B cell (primary cell): ENCODE data around the gene AIF1. TPM values are rescaled to one million over a fixed set of nuclear protein-coding genes. Genes with fewer than 3 reads are reported as not detected.

ENCODE experiments used
- ATAC-seq: fragments of 200-7000 bp; cut with Tn5 transposase; one replicate; pipeline ENCODE4 v1.10.0; 2021; ENCODE audit warnings: low read depth, mild to moderate bottlenecking, moderate number of reproducible peaks, moderate library complexity
- CTCF ChIA-PET: fragments of 350-600 bp; sonication (Branson Sonifier 250); formaldehyde crosslinking; loops from one replicate; lab custom pipeline; 2021; ENCODE audit warnings: antibody characterized with exemption, inconsistent platforms; lab: Charles Lee
- POLR2A ChIA-PET: fragments of 350-600 bp; sonication (Branson Sonifier 250); formaldehyde crosslinking; loops from one replicate; lab custom pipeline; 2021; ENCODE audit warnings: antibody characterized with exemption; lab: Charles Lee
- DNase-seq: peaks from one replicate; pipeline ENCODE4 v3.0.0; 2013
- H2AFZ ChIP-seq: 2 replicates; pipeline ENCODE4 v1.6.1; 2012; ENCODE audit warnings: mild to moderate bottlenecking, low read depth, low read length; ENCODE audit not compliant: insufficient read depth, poor library complexity, severe bottlenecking
- H3K27ac ChIP-seq, 2 donors: 1 replicate in 1 of 2; 2 replicates in 1 of 2; pipeline ENCODE4 v1.5.1; 2012 to 2013; ENCODE audit warnings: low read length in 2 of 2, mild to moderate bottlenecking in 2 of 2, moderate library complexity in 1 of 2
- H3K27me3 ChIP-seq, 4 experiments: fragments of 200-600 bp in 1 of 4; sonication (generic) in 1 of 4; replicated peaks in 1 of 4; 1 replicate in 2 of 4; 2 replicates in 2 of 4; pipeline versions ENCODE4 v1.6.1 to v1.7.0; 2013 to 2016; ENCODE audit warnings: low read length in 3 of 4, mild to moderate bottlenecking in 2 of 4, mixed read lengths in 1 of 4, moderate library complexity in 1 of 4; ENCODE audit not compliant: insufficient read depth in 4 of 4, control insufficient read depth in 3 of 4; ENCODE audit errors: control extremely low read depth in 1 of 4
- H3K36me3 ChIP-seq, 2 experiments: replicated peaks in 1 of 2; 1 replicate in 1 of 2; 2 replicates in 1 of 2; pipeline versions ENCODE4 v1.6.1 to v1.7.1; 2013; ENCODE audit warnings: low read length in 1 of 2; ENCODE audit not compliant: insufficient read depth in 2 of 2, control insufficient read depth in 1 of 2; ENCODE audit errors: control extremely low read depth in 1 of 2, extremely low read depth in 1 of 2
- H3K4me1 ChIP-seq, 2 donors: fragments of 200-600 bp in 1 of 2; sonication (generic) in 1 of 2; 1 replicate in 1 of 2; 2 replicates in 1 of 2; pipeline versions ENCODE4 v1.5.1 to v1.6.1; 2013 to 2017; ENCODE audit warnings: low read length in 2 of 2; ENCODE audit not compliant: control insufficient read depth in 2 of 2, insufficient read depth in 2 of 2
- H3K4me2 ChIP-seq: replicated peaks from 2 replicates; pipeline ENCODE3; 2012; ENCODE audit warnings: mild to moderate bottlenecking, low read depth, low read length; ENCODE audit not compliant: poor library complexity, severe bottlenecking
- H3K4me3 ChIP-seq, 5 experiments: fragments of 200-600 bp in 1 of 5; sonication (generic) in 1 of 5; 1 replicate in 3 of 5; 2 replicates in 2 of 5; pipeline versions ENCODE4 v1.5.1 to v1.7.0; 2011 to 2016; ENCODE audit warnings: low read length in 4 of 5, mild to moderate bottlenecking in 4 of 5, low read depth in 2 of 5, control low read depth in 1 of 5, moderate library complexity in 1 of 5; ENCODE audit not compliant: insufficient read depth in 1 of 5; ENCODE audit errors: control extremely low read depth in 1 of 5, extremely low read depth in 1 of 5
- H3K79me2 ChIP-seq: fragments of 200-600 bp; sonication (generic); one replicate; pipeline ENCODE4 v1.6.0; 2016; ENCODE audit warnings: low read length; ENCODE audit not compliant: control insufficient read depth, insufficient read depth
- H3K9ac ChIP-seq: fragments of 200-600 bp; sonication (generic); 2 replicates; pipeline ENCODE4 v1.6.1; 2017; ENCODE audit warnings: mild to moderate bottlenecking, low read length, moderate library complexity
- H3K9me3 ChIP-seq, 3 donors: one replicate each; pipeline versions ENCODE4 v1.6.1 to v1.7.1; 2013; ENCODE audit warnings: low read length in 2 of 3; ENCODE audit not compliant: control insufficient read depth in 2 of 3, insufficient read depth in 1 of 3; ENCODE audit errors: control extremely low read depth in 1 of 3
- H4K20me1 ChIP-seq: 2 replicates; pipeline ENCODE4 v1.6.0; 2012; ENCODE audit warnings: mild to moderate bottlenecking, low read length; ENCODE audit not compliant: insufficient read depth, control insufficient read depth, poor library complexity, severe bottlenecking
- H3K27ac Mint-ChIP-seq: one replicate; pipeline ENCODE4 v1.8.0; 2021; ENCODE audit warnings: mixed read lengths
- H3K27me3 Mint-ChIP-seq: one replicate; pipeline ENCODE4 v1.8.0; 2021; ENCODE audit warnings: mixed read lengths
- H3K4me1 Mint-ChIP-seq: one replicate; pipeline ENCODE4 v1.8.0; 2021; ENCODE audit warnings: mixed read lengths
- H3K4me3 Mint-ChIP-seq: one replicate; pipeline ENCODE4 v1.8.0; 2021; ENCODE audit warnings: mixed read lengths
- H3K9me3 Mint-ChIP-seq: one replicate; pipeline ENCODE4 v1.8.0; 2022; ENCODE audit warnings: mixed read lengths; ENCODE audit not compliant: insufficient read depth
- CTCF ChIP-seq: fragments of 200-600 bp; IDR thresholded peaks from one replicate; pipeline ENCODE4 v1.8.0; 2022; ENCODE audit warnings: antibody characterized with exemption, mild to moderate bottlenecking
- EZH2 ChIP-seq: IDR thresholded peaks from 2 replicates; pipeline ENCODE4 v1.6.1; 2012; ENCODE audit warnings: borderline replicate concordance, low read depth, mild to moderate bottlenecking, moderate library complexity, low read length; ENCODE audit not compliant: insufficient read depth, poor library complexity, severe bottlenecking
- WGBS: methylation state at CpG from one replicate; pipeline ENCODE4 v1.1.5; 2013; ENCODE audit warnings: missing lambda C conversion rate; ENCODE audit not compliant: insufficient coverage; 5-methylcytosine and 5-hydroxymethylcytosine counted together
- intact Hi-C: fragments of 100-400 bp; cut with micrococcal nuclease; formaldehyde crosslinking; loops from one replicate; pipeline ENCODE4 v1.10.0; 2022
- polyA plus RNA-seq: library from polyadenylated mRNA; depleted of rRNA; stranded (reverse); fragments of >200 nt; gene quantifications from 2 replicates; pipeline ENCODE4 v1.2.3, GENCODE V29; 2012
- total RNA-seq, 2 donors: library from RNA; stranded (reverse); fragments of 120-200 nt in 1 of 2; gene quantifications; 1 replicate in 1 of 2; 2 replicates in 1 of 2; pipeline versions ENCODE4 v1.2.3 to v1.2.4, GENCODE V29; 2013 to 2022

The AIF1 gene
- total and polyA plus RNA-seq, 2 donors (not counting 1 experiment from before 2014, with no cell fraction given) = 1.3 to 7.5 TPM

DNA sequence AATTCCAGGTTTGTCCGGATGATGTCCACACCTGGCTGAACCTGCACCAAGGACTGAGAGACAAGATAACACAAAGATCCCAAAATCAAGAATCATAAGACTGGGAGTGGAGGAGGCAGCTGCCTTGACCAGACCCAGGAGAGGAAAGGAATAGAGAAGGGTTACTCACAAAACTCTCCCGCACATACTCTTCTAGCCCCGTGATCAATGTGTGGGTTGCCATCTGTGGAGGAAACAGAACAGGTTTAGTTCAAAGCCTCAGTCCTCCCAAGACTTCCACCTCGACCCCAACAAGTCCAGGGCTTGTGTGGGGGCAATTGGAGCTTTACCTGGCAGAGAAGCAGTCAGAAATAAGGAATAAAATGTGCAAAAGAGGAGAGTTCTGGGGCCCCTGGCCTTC lies 26.3 kb downstream of the AIF1 start:
- ChIA-PET POLR2A (no interaction called here), CTCF (no interaction called here)
- Histone ChIP-seq H3K4me1 (no peaks in the 10 kb centered on the region), H3K9me3 (no peaks in the 10 kb centered on the region), H3K36me3 (peaks cover 11 to 90% of the 10 kb centered on the region in 2 experiments), H4K20me1 (peaks cover 18% of the 10 kb centered on the region), H3K27me3 (no peaks in the 10 kb centered on the region), H3K4me3 (no peak overlapping the region), H3K9ac (no peak overlapping the region), H2AFZ (no peak overlapping the region), H3K4me2 (no peak overlapping the region), H3K79me2 (no peaks in the 10 kb centered on the region), H3K27ac (no peak overlapping the region)
- Mint-ChIP-seq H3K4me3 (no peak overlapping the region), H3K27me3 (no peaks in the 10 kb centered on the region), H3K9me3 (no peaks in the 10 kb centered on the region), H3K4me1 (no peaks in the 10 kb centered on the region), H3K27ac (no peak overlapping the region)
- no peak for ATAC-seq
- DNase-seq = no peak
- no CpG with 5 or more reads among the region's 4 CpGs for WGBS
- intact Hi-C loops = no loop called here
- TF ChIP-seq CTCF = no peak
- no peak for TF ChIP-seq EZH2

GRCh38 chr6:31642798-31643570 lies 27.9 kb downstream of the AIF1 start:
- Histone ChIP-seq H3K9me3 (no peaks in the 10 kb centered on the region), H2AFZ (no peak overlapping the region), H3K36me3 (peaks cover 9 to 92% of the 10 kb centered on the region in 2 experiments), H3K4me1 (no peaks in the 10 kb centered on the region), H3K4me2 (no peak overlapping the region), H3K9ac (no peak overlapping the region), H3K27ac (no peak overlapping the region), H3K79me2 (peaks cover 11% of the 10 kb centered on the region), H3K4me3 (no peak overlapping the region), H3K27me3 (no peaks in the 10 kb centered on the region), H4K20me1 (peaks cover 24% of the 10 kb centered on the region)
- DNase-seq (no peak), ATAC-seq (no peak)
- WGBS = 95% methylated on average over 4 of the region's 6 CpGs
- no peak for TF ChIP-seq EZH2
- no peak for TF ChIP-seq CTCF
- CTCF ChIA-PET = no interaction called here
- Mint-ChIP-seq H3K27ac (no peak overlapping the region), H3K4me3 (no peak overlapping the region), H3K27me3 (no peaks in the 10 kb centered on the region), H3K9me3 (no peaks in the 10 kb centered on the region), H3K4me1 (no peaks in the 10 kb centered on the region)
- intact Hi-C loops = no loop called here
- POLR2A ChIA-PET = interaction anchor here (0.7 to 1.0 kb wide), 2 partner anchors 20 kb away, joined by 3 to 4 read pairs; no protein-coding TSS in a partner anchor
